Right lobe of liver (tissue), 4 donors: ENCODE measurements around the gene LINC01488.

Source experiments
- CTCF ChIP-seq, 4 donors: fragments of 200-600 bp in 3 of 4; fragments of 450-650 bp in 1 of 4; IDR thresholded peaks; one replicate each; pipeline versions ENCODE4 v1.5.1 to v1.8.0; 2016 to 2022; ENCODE audit warnings: antibody characterized with exemption in 4 of 4, mild to moderate bottlenecking in 2 of 4
- POLR2A ChIP-seq: fragments of 450-650 bp; IDR thresholded peaks from one replicate; pipeline ENCODE4 v1.6.1; 2017; ENCODE audit warnings: antibody characterized with exemption, mild to moderate bottlenecking
- donor health status: DM: no; HTN: no; CAD: no.
- donor health status: DM: no; HTN: no; CAD: no.
- donor health status: DM: no; HTN: yes; CAD: no.

- TF ChIP-seq CTCF (IDR thresholded peaks at IDR 0.05) = no peak
- no peak for TF ChIP-seq POLR2A
Measured at GRCh38 chr11:69439651-69440464, 41.6 kb upstream of the LINC01488 start.
